ENCODE data around the gene CNKSR3.

Gene CNKSR3

DNA sequence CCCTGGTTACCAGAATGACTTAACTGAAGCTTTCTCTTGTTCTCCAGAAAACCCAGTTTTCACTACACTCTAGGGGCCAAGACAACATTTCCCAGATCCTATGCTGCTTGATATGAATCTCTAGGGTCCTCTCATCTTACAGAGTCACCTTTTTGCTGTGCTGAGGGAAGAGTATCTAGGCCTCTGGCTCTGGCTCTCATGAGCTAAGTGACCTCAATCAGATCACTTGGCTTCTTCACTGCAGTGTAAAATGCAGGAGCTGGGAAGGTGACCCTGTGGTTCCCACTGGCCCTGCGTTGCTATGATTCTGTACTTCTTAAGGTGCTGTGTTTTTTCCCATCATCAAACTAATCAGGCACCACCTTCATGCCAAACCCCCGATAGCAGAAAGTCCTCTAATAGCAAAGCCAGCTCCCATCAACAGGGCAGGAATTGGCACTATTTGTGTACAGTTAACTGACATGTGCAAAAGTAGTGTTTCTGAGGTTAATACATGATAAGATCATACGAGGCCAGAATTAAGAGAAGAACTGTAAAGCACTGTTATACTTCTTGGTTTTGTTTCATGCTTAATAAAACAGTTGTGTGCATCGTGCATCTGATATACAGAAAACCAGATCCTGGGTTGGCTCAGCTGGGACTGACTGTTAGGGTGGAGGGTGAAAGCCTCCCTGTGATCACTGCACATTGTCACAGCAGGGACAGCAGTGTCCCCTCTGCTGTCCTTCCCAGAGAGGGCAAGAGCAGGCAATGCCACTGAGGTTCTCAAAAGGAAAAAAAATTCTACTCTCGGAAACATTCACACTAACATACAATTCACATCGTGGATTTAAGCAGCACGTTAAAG is 46.7 kb downstream of the CNKSR3 start:
- H3K14ac ChIP-seq (ENCODE audit: low read length), result no peak overlapping the region
- no peak overlapping the region for H3K4ac ChIP-seq (ENCODE audit: low read length)
- H2BK15ac ChIP-seq (ENCODE audit: low read length), result no peak overlapping the region
- no peaks in the 10 kb centered on the region for H3K79me1 ChIP-seq (ENCODE audit: low read depth, low read length)
- no peak overlapping the region for H3K27ac ChIP-seq (replicated peaks; ENCODE audit: low read length)
- no CpG with 5 or more reads among the region's 7 CpGs for WGBS, 2 donors (ENCODE audit: extremely low coverage in 2 of 2, insufficient read length in 2 of 2, insufficient replicate concordance in 1 of 2)
- DNase-seq (ENCODE audit: low spot score), result no peak
- no peaks in the 10 kb centered on the region for H3K36me3 ChIP-seq (replicated peaks in 1 of 2; ENCODE audit: control insufficient read depth in 2 of 2, insufficient read depth in 2 of 2, low read length in 2 of 2)
- H2BK12ac ChIP-seq (ENCODE audit: low read length), result no peak overlapping the region
- H3K27me3 ChIP-seq (ENCODE audit: control insufficient read depth in 3 of 3, insufficient read depth in 3 of 3, low read depth in 1 of 3, low read length in 3 of 3), result no peaks in the 10 kb centered on the region
- H2AK5ac ChIP-seq (ENCODE audit: low read depth, low read length), result no peak overlapping the region
- H2BK120ac ChIP-seq (ENCODE audit: low read depth, low read length), result no peak overlapping the region
- H2BK5ac ChIP-seq (ENCODE audit: low read length), result no peak overlapping the region
- H3K4me1 ChIP-seq (ENCODE audit: control insufficient read depth in 2 of 2, insufficient read depth in 1 of 2, low read depth in 1 of 2, low read length in 2 of 2), result peaks cover 0 to 3% of the 10 kb centered on the region in 2 donors
- H3K23ac ChIP-seq (ENCODE audit: low read depth, low read length, poor library complexity), result no peak overlapping the region
- no peak overlapping the region for H4K91ac ChIP-seq (ENCODE audit: low read depth, low read length, poor library complexity)
- H4K8ac ChIP-seq (ENCODE audit: low read depth, low read length), result no peak overlapping the region
- H3K4me2 ChIP-seq (ENCODE audit: insufficient read depth, low read length, poor library complexity, severe bottlenecking), result no peak overlapping the region
- no peak overlapping the region for H3K18ac ChIP-seq (ENCODE audit: low read length)
- H3K9me3 ChIP-seq (replicated peaks in 1 of 2; ENCODE audit: control insufficient read depth in 2 of 2, insufficient read depth in 1 of 2, low read depth in 1 of 2, low read length in 2 of 2), result no peaks in the 10 kb centered on the region
- no peak overlapping the region for H2AFZ ChIP-seq (ENCODE audit: low read length)
- no peak overlapping the region for H3K4me3 ChIP-seq (ENCODE audit: low read length in 2 of 2)
- H3K9ac ChIP-seq (ENCODE audit: low read depth, low read length, poor library complexity), result no peak overlapping the region

DNA sequence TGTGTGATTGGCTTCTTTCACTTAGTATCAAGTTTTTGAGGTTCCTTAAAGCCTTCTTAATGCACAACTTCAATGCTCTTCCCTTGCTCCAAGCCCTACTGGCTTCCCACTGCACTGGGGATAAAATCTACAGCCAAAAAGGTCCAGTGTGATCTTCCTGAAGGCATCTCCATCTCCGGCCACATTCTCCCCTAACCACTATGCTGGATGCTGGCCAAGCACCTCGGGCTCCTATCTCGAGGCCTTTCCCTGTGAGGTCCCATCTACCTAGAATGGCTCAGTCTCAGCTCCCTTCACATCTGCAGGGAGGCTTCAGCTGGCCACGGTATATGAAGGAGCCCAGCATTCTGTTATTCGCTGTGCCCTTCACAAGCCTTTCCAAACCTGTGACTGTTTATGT is 48.1 kb downstream of the CNKSR3 start:
- no peak overlapping the region for H3K9ac ChIP-seq (ENCODE audit: low read depth, low read length, poor library complexity)
- no peak overlapping the region for H4K8ac ChIP-seq (ENCODE audit: low read depth, low read length)
- H2AK5ac ChIP-seq (ENCODE audit: low read depth, low read length), result no peak overlapping the region
- peaks cover 0 to 13% of the 10 kb centered on the region in 2 donors for H3K4me1 ChIP-seq (ENCODE audit: control insufficient read depth in 2 of 2, insufficient read depth in 1 of 2, low read depth in 1 of 2, low read length in 2 of 2)
- no peak overlapping the region for H3K4me2 ChIP-seq (ENCODE audit: insufficient read depth, low read length, poor library complexity, severe bottlenecking)
- H3K23ac ChIP-seq (ENCODE audit: low read depth, low read length, poor library complexity), result no peak overlapping the region
- H2BK5ac ChIP-seq (ENCODE audit: low read length), result no peak overlapping the region
- no peak overlapping the region for H2AFZ ChIP-seq (ENCODE audit: low read length)
- H3K79me1 ChIP-seq (ENCODE audit: low read depth, low read length), result no peaks in the 10 kb centered on the region
- WGBS, 2 donors (ENCODE audit: extremely low coverage in 2 of 2, insufficient read length in 2 of 2, insufficient replicate concordance in 1 of 2), result no CpG with 5 or more reads among the region's 5 CpGs
- no peak overlapping the region for H3K27ac ChIP-seq (replicated peaks; ENCODE audit: low read length)
- no peak overlapping the region for H3K4me3 ChIP-seq (ENCODE audit: low read length in 2 of 2)
- H3K14ac ChIP-seq (ENCODE audit: low read length), result no peak overlapping the region
- H3K18ac ChIP-seq (ENCODE audit: low read length), result no peak overlapping the region
- no peak overlapping the region for H2BK120ac ChIP-seq (ENCODE audit: low read depth, low read length)
- H3K4ac ChIP-seq (ENCODE audit: low read length), result no peak overlapping the region
- H3K9me3 ChIP-seq (replicated peaks in 1 of 2; ENCODE audit: control insufficient read depth in 2 of 2, insufficient read depth in 1 of 2, low read depth in 1 of 2, low read length in 2 of 2), result no peaks in the 10 kb centered on the region
- H3K27me3 ChIP-seq (ENCODE audit: control insufficient read depth in 3 of 3, insufficient read depth in 3 of 3, low read depth in 1 of 3, low read length in 3 of 3), result no peaks in the 10 kb centered on the region
- H4K91ac ChIP-seq (ENCODE audit: low read depth, low read length, poor library complexity), result no peak overlapping the region
- no peak overlapping the region for H2BK12ac ChIP-seq (ENCODE audit: low read length)
- no peak for DNase-seq (ENCODE audit: low spot score)
- no peaks in the 10 kb centered on the region for H3K36me3 ChIP-seq (replicated peaks in 1 of 2; ENCODE audit: control insufficient read depth in 2 of 2, insufficient read depth in 2 of 2, low read length in 2 of 2)
- H2BK15ac ChIP-seq (ENCODE audit: low read length), result no peak overlapping the region

DNA sequence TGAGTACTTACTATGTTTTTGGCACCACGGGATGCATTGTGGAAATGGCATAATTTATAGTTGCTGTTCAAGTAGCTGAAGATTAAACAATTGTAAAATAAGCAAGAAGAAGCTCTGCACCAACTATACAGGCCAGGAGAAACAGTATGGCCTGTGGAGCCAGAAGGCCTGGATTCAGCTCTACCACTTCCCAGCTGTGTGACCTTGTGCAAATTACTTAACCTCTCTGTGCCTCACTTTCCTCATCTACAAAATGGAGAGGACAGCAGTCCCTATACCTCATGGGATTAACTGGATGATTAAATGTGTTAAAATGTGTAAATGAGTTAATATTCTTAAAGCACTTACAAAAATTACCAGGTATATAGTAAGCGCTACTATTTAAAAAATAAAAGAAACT is 49.1 kb downstream of the CNKSR3 start:
- Histone ChIP-seq H2AFZ (ENCODE audit: low read length) (no peak overlapping the region), H3K36me3 (replicated peaks in 1 of 2; ENCODE audit: control insufficient read depth in 2 of 2, insufficient read depth in 2 of 2, low read length in 2 of 2) (no peaks in the 10 kb centered on the region), H3K4me2 (ENCODE audit: insufficient read depth, low read length, poor library complexity, severe bottlenecking) (no peak overlapping the region), H3K27me3 (ENCODE audit: control insufficient read depth in 3 of 3, insufficient read depth in 3 of 3, low read depth in 1 of 3, low read length in 3 of 3) (no peaks in the 10 kb centered on the region), H3K9me3 (replicated peaks in 1 of 2; ENCODE audit: control insufficient read depth in 2 of 2, insufficient read depth in 1 of 2, low read depth in 1 of 2, low read length in 2 of 2) (no peaks in the 10 kb centered on the region), H2BK120ac (ENCODE audit: low read depth, low read length) (no peak overlapping the region), H3K27ac (replicated peaks; ENCODE audit: low read length) (no peak overlapping the region), H3K18ac (ENCODE audit: low read length) (no peak overlapping the region), H2AK5ac (ENCODE audit: low read depth, low read length) (no peak overlapping the region), H3K9ac (ENCODE audit: low read depth, low read length, poor library complexity) (no peak overlapping the region), H3K79me1 (ENCODE audit: low read depth, low read length) (no peaks in the 10 kb centered on the region), H2BK15ac (ENCODE audit: low read length) (no peak overlapping the region), H4K8ac (ENCODE audit: low read depth, low read length) (no peak overlapping the region), H3K14ac (ENCODE audit: low read length) (no peak overlapping the region), H3K4ac (ENCODE audit: low read length) (no peak overlapping the region), H2BK5ac (ENCODE audit: low read length) (no peak overlapping the region), H3K4me3 (ENCODE audit: low read length in 2 of 2) (no peak overlapping the region), H3K23ac (ENCODE audit: low read depth, low read length, poor library complexity) (no peak overlapping the region), H2BK12ac (ENCODE audit: low read length) (no peak overlapping the region), H4K91ac (ENCODE audit: low read depth, low read length, poor library complexity) (no peak overlapping the region), H3K4me1 (ENCODE audit: control insufficient read depth in 2 of 2, insufficient read depth in 1 of 2, low read depth in 1 of 2, low read length in 2 of 2) (peaks cover 0 to 13% of the 10 kb centered on the region in 2 donors)
- no CpG with 5 or more reads among the region's 2 CpGs for WGBS, 2 donors (ENCODE audit: extremely low coverage in 2 of 2, insufficient read length in 2 of 2, insufficient replicate concordance in 1 of 2)
- DNase-seq (ENCODE audit: low spot score), result no peak

DNA sequence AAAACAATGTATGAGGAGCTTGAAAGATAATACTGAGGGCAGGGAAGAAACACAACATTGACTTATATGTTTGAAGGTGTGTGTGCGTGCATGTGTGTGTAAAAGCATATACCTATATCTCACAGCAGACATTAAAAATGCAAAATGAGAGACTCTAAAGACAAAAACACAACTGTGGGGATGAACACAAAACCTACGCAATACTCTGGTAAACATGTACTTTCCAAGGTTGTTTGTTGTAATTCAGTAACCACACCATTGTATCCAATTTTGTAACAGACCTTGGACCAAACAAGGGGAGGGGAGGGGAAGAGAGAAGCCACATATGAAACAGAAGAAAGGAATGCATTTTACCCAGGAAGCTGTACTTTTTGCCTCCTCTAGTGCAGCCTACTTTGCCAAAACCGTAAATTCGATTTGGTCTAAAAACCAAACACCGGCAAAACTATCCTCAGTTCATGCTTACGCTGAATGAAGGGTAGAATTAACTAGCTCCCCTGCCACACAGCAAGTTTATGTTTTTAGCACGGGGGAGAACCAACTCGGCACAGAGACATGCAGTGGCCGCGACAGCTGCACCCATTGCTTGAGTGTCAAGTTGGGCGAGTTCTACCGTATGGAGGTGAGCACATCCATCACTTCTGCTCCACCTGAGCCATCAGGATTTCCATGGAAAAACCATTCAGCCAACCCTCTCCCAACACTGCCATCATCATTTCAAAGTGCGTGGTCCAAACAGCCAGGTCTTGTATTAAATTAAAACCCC is 50.0 kb downstream of the CNKSR3 start:
- Histone ChIP-seq H3K4me1 (ENCODE audit: control insufficient read depth in 2 of 2, insufficient read depth in 1 of 2, low read depth in 1 of 2, low read length in 2 of 2) (peaks cover 0 to 13% of the 10 kb centered on the region in 2 donors), H3K14ac (ENCODE audit: low read length) (no peak overlapping the region), H3K4me3 (ENCODE audit: low read length in 2 of 2) (no peak overlapping the region), H3K9me3 (replicated peaks in 1 of 2; ENCODE audit: control insufficient read depth in 2 of 2, insufficient read depth in 1 of 2, low read depth in 1 of 2, low read length in 2 of 2) (no peaks in the 10 kb centered on the region), H2AK5ac (ENCODE audit: low read depth, low read length) (no peak overlapping the region), H3K36me3 (replicated peaks in 1 of 2; ENCODE audit: control insufficient read depth in 2 of 2, insufficient read depth in 2 of 2, low read length in 2 of 2) (no peaks in the 10 kb centered on the region), H2AFZ (ENCODE audit: low read length) (no peak overlapping the region), H3K79me1 (ENCODE audit: low read depth, low read length) (no peaks in the 10 kb centered on the region), H3K4ac (ENCODE audit: low read length) (no peak overlapping the region), H3K9ac (ENCODE audit: low read depth, low read length, poor library complexity) (no peak overlapping the region), H3K27ac (replicated peaks; ENCODE audit: low read length) (no peak overlapping the region), H4K91ac (ENCODE audit: low read depth, low read length, poor library complexity) (no peak overlapping the region), H3K23ac (ENCODE audit: low read depth, low read length, poor library complexity) (no peak overlapping the region), H3K4me2 (ENCODE audit: insufficient read depth, low read length, poor library complexity, severe bottlenecking) (no peak overlapping the region), H2BK15ac (ENCODE audit: low read length) (no peak overlapping the region), H2BK120ac (ENCODE audit: low read depth, low read length) (no peak overlapping the region), H4K8ac (ENCODE audit: low read depth, low read length) (no peak overlapping the region), H3K18ac (ENCODE audit: low read length) (no peak overlapping the region), H2BK5ac (ENCODE audit: low read length) (no peak overlapping the region), H2BK12ac (ENCODE audit: low read length) (no peak overlapping the region), H3K27me3 (ENCODE audit: control insufficient read depth in 3 of 3, insufficient read depth in 3 of 3, low read depth in 1 of 3, low read length in 3 of 3) (no peaks in the 10 kb centered on the region)
- no peak for DNase-seq (ENCODE audit: low spot score)
- WGBS, 2 donors (ENCODE audit: extremely low coverage in 2 of 2, insufficient read length in 2 of 2, insufficient replicate concordance in 1 of 2), result no CpG with 5 or more reads among the region's 13 CpGs
